ENCODE data around the gene ENAH. TPM values are rescaled to one million over a fixed set of nuclear protein-coding genes. Genes with fewer than 3 reads are reported as not detected.

The ENAH gene
- total and polyA plus RNA-seq, 4 donors: 15.5 to 89.4 (median 48.4) TPM

DNA sequence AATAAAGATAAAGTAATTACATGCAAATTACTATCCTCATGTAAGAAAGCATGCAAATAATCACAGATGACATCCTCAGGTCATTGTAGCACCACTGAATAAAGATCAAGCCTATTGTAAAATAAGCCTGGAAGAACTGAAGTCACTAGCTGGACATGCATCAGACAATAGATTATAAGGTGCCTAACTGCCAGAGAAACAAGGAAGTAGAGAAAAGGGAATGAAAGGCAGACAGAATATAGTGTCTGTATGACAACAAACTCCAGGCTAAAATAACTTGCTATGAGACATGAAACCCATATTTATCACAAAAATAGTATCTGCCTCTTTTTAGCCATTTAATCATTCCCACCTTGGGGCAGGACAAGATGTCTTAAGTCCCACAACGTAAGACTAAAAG, 108.7 kb downstream of the ENAH start:
- no peak overlapping the region for H3K27ac ChIP-seq (ENCODE audit: low read depth in 1 of 2, low read length in 1 of 2)
- peaks cover 0 to 15% (median 0%) of the 10 kb centered on the region in 5 donors for H3K4me1 ChIP-seq (ENCODE audit: control insufficient read depth in 5 of 5, insufficient read depth in 5 of 5, low read length in 5 of 5)
- H3K4me3 ChIP-seq: no peak overlapping the region
- ATAC-seq (ENCODE audit: insufficient read depth, low FRiP score) (no peak), DNase-seq (no peak)
- H3K9ac ChIP-seq (ENCODE audit: insufficient read depth in 1 of 2, low read length in 2 of 2): no peak overlapping the region
- no peaks in the 10 kb centered on the region for H3K27me3 ChIP-seq (ENCODE audit: control insufficient read depth in 3 of 3, insufficient read depth in 3 of 3, low read length in 2 of 3)
- H3K36me3 ChIP-seq (ENCODE audit: control insufficient read depth in 4 of 4, insufficient read depth in 4 of 4, low read length in 4 of 4): peaks cover 0 to 11% (median 2%) of the 10 kb centered on the region in 4 donors
- TF ChIP-seq, protein P1, sequence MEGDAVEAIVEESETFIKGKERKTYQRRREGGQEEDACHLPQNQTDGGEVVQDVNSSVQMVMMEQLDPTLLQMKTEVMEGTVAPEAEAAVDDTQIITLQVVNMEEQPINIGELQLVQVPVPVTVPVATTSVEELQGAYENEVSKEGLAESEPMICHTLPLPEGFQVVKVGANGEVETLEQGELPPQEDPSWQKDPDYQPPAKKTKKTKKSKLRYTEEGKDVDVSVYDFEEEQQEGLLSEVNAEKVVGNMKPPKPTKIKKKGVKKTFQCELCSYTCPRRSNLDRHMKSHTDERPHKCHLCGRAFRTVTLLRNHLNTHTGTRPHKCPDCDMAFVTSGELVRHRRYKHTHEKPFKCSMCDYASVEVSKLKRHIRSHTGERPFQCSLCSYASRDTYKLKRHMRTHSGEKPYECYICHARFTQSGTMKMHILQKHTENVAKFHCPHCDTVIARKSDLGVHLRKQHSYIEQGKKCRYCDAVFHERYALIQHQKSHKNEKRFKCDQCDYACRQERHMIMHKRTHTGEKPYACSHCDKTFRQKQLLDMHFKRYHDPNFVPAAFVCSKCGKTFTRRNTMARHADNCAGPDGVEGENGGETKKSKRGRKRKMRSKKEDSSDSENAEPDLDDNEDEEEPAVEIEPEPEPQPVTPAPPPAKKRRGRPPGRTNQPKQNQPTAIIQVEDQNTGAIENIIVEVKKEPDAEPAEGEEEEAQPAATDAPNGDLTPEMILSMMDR (IDR thresholded peaks at IDR 0.05; ENCODE audit: control extremely low read depth, extremely low read depth): no peak
- H3K9me3 ChIP-seq (ENCODE audit: control insufficient read depth in 4 of 4, insufficient read depth in 3 of 4, low read length in 3 of 4): no peaks in the 10 kb centered on the region
- WGBS, 2 donors: 87 to 100% methylated on average over 1 of the region's 1 CpG

DNA sequence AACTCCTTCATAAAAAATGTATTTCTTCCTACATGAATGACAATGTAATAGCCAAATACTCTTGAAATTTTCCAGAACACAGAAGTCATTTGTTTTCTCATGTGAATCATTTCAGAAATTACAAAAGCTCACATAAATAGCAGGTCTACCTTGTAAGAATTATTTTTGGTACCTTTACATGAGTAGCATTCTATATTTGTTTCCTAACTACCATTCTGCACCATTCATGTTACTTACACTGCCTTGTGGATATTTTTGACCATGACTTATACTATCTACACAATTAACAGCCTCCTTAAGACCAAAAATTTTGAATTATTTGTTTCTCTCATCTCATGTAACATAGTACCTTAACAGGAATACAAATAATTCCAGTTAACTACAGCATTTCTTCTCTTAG, 109.6 kb downstream of the ENAH start:
- ATAC-seq (ENCODE audit: insufficient read depth, low FRiP score) (no peak), DNase-seq (no peak)
- no peaks in the 10 kb centered on the region for H3K27me3 ChIP-seq (ENCODE audit: control insufficient read depth in 3 of 3, insufficient read depth in 3 of 3, low read length in 2 of 3)
- no peak overlapping the region for H3K4me3 ChIP-seq
- H3K9me3 ChIP-seq (ENCODE audit: control insufficient read depth in 4 of 4, insufficient read depth in 3 of 4, low read length in 3 of 4): no peaks in the 10 kb centered on the region
- H3K9ac ChIP-seq (ENCODE audit: insufficient read depth in 1 of 2, low read length in 2 of 2): no peak overlapping the region
- no peak overlapping the region for H3K27ac ChIP-seq (ENCODE audit: low read depth in 1 of 2, low read length in 1 of 2)
- H3K36me3 ChIP-seq (ENCODE audit: control insufficient read depth in 4 of 4, insufficient read depth in 4 of 4, low read length in 4 of 4): peaks cover 0 to 11% (median 2%) of the 10 kb centered on the region in 4 donors
- TF ChIP-seq, protein P1 (IDR thresholded peaks at IDR 0.05; ENCODE audit: control extremely low read depth, extremely low read depth): no peak
- H3K4me1 ChIP-seq (ENCODE audit: control insufficient read depth in 5 of 5, insufficient read depth in 5 of 5, low read length in 5 of 5): peaks cover 0 to 11% (median 0%) of the 10 kb centered on the region in 5 donors

DNA sequence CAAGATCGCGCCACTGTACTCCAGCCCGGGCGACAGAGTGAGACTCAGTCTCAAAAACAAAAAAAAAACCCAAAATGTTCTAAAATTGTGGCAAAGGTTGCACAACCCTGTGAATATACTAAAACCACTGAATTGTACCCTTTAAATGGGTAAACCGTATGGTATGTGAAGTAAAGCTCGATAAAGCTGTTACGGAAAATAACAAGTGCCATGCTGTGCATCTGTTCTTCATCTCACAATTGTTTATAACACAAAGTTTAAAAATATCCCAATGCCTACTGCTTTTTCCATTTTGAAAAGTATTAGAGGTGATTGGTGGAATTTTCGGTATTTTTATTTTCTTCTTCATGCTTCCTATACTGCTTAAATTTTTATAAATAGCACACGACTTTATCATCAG, 111.5 kb downstream of the ENAH start:
- Histone ChIP-seq H3K4me3 (no peak overlapping the region), H3K36me3 (ENCODE audit: control insufficient read depth in 4 of 4, insufficient read depth in 4 of 4, low read length in 4 of 4) (peaks cover 0 to 5% (median 0%) of the 10 kb centered on the region in 4 donors), H3K9me3 (ENCODE audit: control insufficient read depth in 4 of 4, insufficient read depth in 3 of 4, low read length in 3 of 4) (no peaks in the 10 kb centered on the region), H3K27me3 (ENCODE audit: control insufficient read depth in 3 of 3, insufficient read depth in 3 of 3, low read length in 2 of 3) (no peaks in the 10 kb centered on the region), H3K27ac (ENCODE audit: low read depth in 1 of 2, low read length in 1 of 2) (no peak overlapping the region), H3K9ac (ENCODE audit: insufficient read depth in 1 of 2, low read length in 2 of 2) (no peak overlapping the region), H3K4me1 (ENCODE audit: control insufficient read depth in 5 of 5, insufficient read depth in 5 of 5, low read length in 5 of 5) (peaks cover 0 to 10% (median 5%) of the 10 kb centered on the region in 5 donors)
- TF ChIP-seq, protein P1 (IDR thresholded peaks at IDR 0.05; ENCODE audit: control extremely low read depth, extremely low read depth): no peak
- ATAC-seq (ENCODE audit: insufficient read depth, low FRiP score) (no peak), DNase-seq (no peak)
- WGBS, 2 donors: 95 to 96% methylated on average over 9 of the region's 9 CpGs

DNA sequence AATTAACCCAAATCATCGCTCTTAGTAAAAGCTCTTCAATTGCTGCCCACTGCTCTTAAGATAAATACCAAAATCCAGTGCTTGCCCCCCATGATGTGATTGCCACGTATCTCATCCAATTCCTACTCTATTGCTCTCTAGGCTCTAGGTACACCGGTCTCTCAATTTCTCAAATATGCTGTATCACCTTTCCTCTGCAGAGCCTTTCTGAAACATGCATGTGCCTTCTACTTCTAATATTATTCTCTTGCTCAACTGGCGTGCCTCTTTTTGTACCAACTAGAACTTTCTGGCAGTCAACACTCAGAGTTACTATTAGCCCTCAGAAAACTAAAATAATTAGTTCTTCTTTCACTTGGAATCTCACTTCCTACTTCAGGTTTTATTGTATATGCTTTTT, 113.3 kb downstream of the ENAH start:
- TF ChIP-seq, protein P1 (IDR thresholded peaks at IDR 0.05; ENCODE audit: control extremely low read depth, extremely low read depth): no peak
- H3K4me1 ChIP-seq (ENCODE audit: control insufficient read depth in 5 of 5, insufficient read depth in 5 of 5, low read length in 5 of 5): peaks cover 0 to 21% (median 5%) of the 10 kb centered on the region in 5 donors
- ATAC-seq (ENCODE audit: insufficient read depth, low FRiP score) (no peak), DNase-seq (no peak)
- no peak overlapping the region for H3K4me3 ChIP-seq
- no peak overlapping the region for H3K27ac ChIP-seq (ENCODE audit: low read depth in 1 of 2, low read length in 1 of 2)
- H3K36me3 ChIP-seq (ENCODE audit: control insufficient read depth in 4 of 4, insufficient read depth in 4 of 4, low read length in 4 of 4): peaks cover 0 to 2% (median 0%) of the 10 kb centered on the region in 4 donors
- H3K9ac ChIP-seq (ENCODE audit: insufficient read depth in 1 of 2, low read length in 2 of 2): no peak overlapping the region
- no peaks in the 10 kb centered on the region for H3K27me3 ChIP-seq (ENCODE audit: control insufficient read depth in 3 of 3, insufficient read depth in 3 of 3, low read length in 2 of 3)
- no peaks in the 10 kb centered on the region for H3K9me3 ChIP-seq (ENCODE audit: control insufficient read depth in 4 of 4, insufficient read depth in 3 of 4, low read length in 3 of 4)
- WGBS, 2 donors: 82 to 83% methylated on average over 4 of the region's 4 CpGs

Data from lung (tissue), 12 donors.